Kasumi-1 (cell line): ENCODE results near the gene IRF3.
"Not testable (repeated sequence)": the region's sequence is repeated elsewhere in the genome, so short reads cannot be mapped to it uniquely, and the experiment has no call there.

Experiments used
- DNase-seq, 2 experiments: peaks; one replicate each; lab custom pipeline; 2025; lab: John Stamatoyannopoulos, UW

Gene IRF3

GRCh38 chr19:49645592-49645991 is 20.1 kb downstream of the IRF3 start:
- no peak for DNase-seq

GRCh38 chr19:49643466-49643865 is 22.2 kb downstream of the IRF3 start:
- DNase-seq, result no peak

GRCh38 chr19:49642492-49643035 is 23.1 kb downstream of the IRF3 start:
- no peak for DNase-seq

GRCh38 chr19:49641688-49642491 is 23.8 kb downstream of the IRF3 start, which contains the start of gene SCAF1:
Gene SCAF1 (plus strand): TSS chr19:49642209. CDS start chr19:49645027, 2,818 bp downstream.
- peak; percentile 98 to 100 for DNase-seq

- DNase-seq, result peak; percentile 99 to 100
Measured at GRCh38 chr19:49640113-49640898, 25.4 kb downstream of the IRF3 start, which contains the start of gene RRAS. Gene RRAS (minus strand): TSS chr19:49640143. CDS start chr19:49640098, 45 bp downstream.

- DNase-seq, result no peak
Measured at GRCh38 chr19:49639401-49640112, 26.1 kb downstream of the IRF3 start.

GRCh38 chr19:49637821-49638738 is 27.6 kb downstream of the IRF3 start:
- DNase-seq, result peak; percentile 26 to 30

- no peak for DNase-seq
Measured at GRCh38 chr19:49636233-49636932, 29.3 kb downstream of the IRF3 start.

- DNase-seq, result no peak
Measured at GRCh38 chr19:49635530-49636232, 30.0 kb downstream of the IRF3 start.

- DNase-seq, result not testable (repeated sequence)
Measured at GRCh38 chr19:49633273-49633672, 32.4 kb downstream of the IRF3 start.

- DNase-seq, result no peak
Measured at GRCh38 chr19:49632576-49632975, 33.1 kb downstream of the IRF3 start.

- no peak for DNase-seq
Measured at GRCh38 chr19:49631610-49632192, 34.0 kb downstream of the IRF3 start.

GRCh38 chr19:49631014-49631588 is 34.6 kb downstream of the IRF3 start:
- no peak for DNase-seq

GRCh38 chr19:49629659-49630058 is 36.0 kb downstream of the IRF3 start:
- DNase-seq, result no peak

- no peak for DNase-seq
Measured at GRCh38 chr19:49626226-49626625, 39.4 kb downstream of the IRF3 start.

- no peak for DNase-seq
Measured at GRCh38 chr19:49624967-49625910, 40.4 kb downstream of the IRF3 start.

GRCh38 chr19:49617860-49618259 is 47.8 kb downstream of the IRF3 start:
- DNase-seq, result not testable (repeated sequence)

- no peak for DNase-seq
Measured at GRCh38 chr19:49616945-49617344, 48.7 kb downstream of the IRF3 start.
